Measurements from ENCODE around the gene USP51.
"Not testable (repeated sequence)": the region's sequence is repeated elsewhere in the genome, so short reads cannot be mapped to it uniquely, and the experiment has no call there.

The USP51 gene

GRCh38 chrX:55489314-55490009 is at the start of gene USP51:
Gene USP51 (minus strand): TSS chrX:55489848. CDS start chrX:55488939, 909 bp downstream.
- peak; percentile 31 for DNase-seq

DNA sequence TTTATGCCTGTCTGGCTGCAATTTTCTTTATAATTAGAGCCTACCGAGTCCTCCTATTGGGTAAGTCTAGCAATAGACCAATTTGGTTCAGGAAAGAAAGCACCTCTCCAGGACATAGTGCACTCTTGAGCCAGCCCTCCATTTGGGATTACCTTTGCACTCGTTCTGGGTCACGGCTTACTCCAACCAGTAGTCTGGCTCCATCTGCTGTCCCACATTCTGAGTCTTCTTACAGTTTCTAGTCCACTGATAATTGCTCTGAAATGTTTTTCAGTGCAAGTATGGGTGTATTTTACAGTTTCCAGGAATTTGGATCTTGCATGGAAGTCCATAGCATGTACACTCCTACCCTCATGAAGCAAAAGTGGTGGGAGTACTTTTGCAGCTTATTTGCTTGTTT is 34.8 kb upstream of the USP51 start:
- no peak for DNase-seq

DNA sequence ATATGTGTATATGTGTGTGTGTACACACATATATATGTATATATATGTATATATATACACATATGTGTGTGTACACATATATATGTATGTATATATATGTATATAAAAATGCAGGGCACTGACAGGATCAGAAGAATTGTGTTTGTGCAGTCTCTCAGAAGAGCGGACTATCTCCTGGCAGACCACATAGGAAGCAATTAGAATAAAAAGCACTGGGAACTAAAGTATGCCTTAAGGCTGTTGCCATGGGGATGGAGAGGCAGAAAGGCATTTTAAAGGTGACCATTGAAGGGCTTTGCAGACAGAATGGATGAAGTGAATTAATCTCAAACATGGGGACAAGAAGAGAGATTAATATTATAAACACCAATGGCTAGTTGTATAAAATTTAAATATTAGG is 33.7 kb upstream of the USP51 start:
- no peak for DNase-seq

DNA sequence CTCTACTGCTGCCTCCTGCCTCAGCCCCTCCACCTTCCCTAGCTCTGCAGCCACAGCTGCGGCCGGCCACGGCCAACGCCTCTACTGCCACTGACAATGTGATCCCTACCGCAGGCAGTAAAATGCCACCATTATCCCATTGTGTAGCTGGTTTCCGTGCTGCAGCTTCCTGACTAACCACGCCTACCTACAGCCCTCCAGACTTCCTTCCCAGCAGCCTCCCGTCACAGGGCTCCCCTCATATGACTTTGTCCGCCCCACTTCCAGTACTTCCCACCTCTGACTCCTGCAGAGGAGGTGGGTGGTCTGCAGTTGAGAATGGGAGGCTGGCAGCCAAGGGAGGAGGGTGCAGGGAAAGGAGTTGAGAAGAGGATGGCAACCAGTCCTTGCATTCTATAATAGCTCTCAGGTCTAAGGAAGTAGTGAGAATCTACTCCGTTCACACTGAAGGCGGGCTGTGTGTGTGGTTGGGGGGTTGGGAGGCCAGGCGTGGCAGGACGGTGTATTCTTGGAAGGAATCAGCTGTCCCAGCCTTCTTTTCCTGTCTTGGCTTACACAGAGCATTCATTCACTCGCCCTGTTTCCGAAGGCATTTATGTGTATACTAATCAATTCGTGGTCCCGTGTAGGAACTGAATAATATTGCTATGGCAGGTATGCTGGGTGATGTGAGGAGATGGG is 33.1 kb upstream of the USP51 start:
- DNase-seq, result no peak

GRCh38 chrX:55521687-55522086 is 32.0 kb upstream of the USP51 start:
- no peak for DNase-seq

- DNase-seq, result not testable (repeated sequence)
Observed at GRCh38 chrX:55516794-55517481, 27.3 kb upstream of the USP51 start.

DNA sequence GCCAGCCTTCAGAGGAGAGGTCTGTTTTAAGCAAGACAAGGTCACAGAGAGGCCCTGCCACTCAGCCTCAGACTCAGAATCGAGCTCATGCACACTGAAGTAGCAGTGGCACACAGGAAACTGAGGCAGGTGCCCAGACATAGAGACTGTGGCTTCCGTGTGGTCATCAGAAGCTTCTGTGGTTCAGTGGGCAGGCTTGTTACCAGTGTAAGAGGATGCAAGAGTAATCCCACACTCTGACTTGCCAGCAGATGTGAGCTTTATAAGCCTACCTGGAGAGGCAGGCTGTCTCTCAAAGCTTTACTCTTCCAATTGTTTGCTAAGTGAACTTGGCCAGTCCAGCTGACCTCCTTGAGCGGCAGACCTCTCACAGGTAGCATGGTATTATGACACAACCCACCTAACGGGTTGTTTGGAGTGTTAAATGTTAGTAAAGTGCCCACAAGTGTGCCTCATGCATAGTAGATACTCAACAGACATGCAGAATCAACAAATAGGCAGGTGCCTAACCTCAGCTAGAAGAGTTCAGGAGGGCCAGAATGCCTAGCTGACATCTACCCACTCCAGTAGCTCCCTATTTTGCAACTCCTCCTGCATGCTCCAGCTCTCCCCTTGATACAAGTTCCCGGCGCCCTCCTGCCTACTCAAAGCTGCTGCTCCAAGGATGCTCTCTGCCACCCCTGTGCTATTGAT is 23.5 kb upstream of the USP51 start:
- not testable (repeated sequence) for DNase-seq

DNA sequence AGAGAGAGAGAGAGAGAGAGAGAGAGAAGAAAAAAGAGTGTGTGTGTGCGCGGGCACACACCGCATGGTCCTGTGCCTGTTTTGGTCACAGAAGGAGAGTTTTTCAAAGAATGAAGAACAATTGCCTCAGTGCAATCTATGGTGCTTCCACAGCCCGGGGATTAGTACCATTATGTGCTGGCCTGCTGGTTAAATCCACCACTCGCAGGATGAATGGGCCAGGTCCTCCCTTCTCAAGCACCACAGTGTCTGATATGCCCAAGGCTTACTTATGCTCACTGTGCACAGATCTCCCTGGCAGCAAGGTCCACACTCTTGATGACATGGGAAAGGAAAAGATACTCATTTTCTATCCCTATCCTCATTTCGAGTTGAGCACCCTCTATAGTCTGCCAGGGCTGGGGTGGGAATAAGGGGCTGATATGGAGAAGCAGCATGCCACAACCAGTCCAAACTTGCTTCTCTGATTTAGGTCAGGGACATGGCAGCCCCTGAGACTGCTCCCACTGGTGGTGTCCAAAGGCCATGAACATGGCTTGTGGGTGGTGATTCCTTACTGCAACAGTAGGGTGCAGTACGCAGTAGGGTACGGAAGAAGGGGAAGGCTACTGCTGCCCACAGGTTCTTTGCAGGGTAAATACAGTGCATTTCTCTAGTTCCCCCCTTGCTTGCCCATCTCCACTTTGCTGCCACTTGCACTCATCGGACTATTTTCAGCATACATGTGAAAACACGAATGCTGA is 18.9 kb upstream of the USP51 start:
- DNase-seq, result not testable (repeated sequence)

GRCh38 chrX:55507699-55508098 is 18.1 kb upstream of the USP51 start:
- not testable (repeated sequence) for DNase-seq

DNA sequence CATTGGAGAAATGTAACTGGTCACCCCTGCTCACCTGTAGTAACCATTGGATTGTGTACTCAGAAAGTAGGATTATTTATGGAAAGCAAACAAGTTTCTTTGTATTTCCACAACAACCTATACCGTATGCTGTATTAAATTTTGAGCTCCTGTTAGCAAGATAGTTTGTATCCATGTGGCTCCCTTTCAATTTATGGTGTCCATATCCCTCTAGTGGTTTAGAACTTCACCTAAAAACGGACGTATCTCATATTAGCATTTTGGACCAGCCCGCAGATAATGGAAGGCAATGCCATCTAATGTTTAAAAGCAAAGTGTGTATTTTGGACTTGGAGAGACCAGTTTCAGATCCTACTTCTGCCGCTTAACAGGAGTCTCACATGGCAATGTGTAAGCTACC is 17.4 kb upstream of the USP51 start:
- not testable (repeated sequence) for DNase-seq

DNA sequence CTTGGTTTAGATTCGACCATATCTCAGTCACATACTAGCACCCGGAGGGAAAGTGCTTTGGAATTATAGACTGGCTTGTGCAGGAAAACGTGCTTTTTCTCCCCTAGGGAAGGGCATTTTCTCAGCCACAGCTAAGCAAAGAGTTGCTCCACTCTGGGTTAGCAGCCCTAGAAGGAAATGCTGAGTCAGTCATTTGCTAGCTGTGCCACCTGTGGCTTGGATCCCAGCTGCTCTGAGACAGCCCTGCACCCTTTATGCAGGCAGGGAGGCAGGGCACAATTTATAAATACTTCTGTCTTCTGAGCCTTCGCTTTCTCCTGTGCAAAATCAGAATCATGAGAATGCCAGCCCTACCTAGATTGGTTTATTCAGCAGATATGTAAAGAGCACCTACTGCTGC is 1.3 kb upstream of the USP51 start:
- no peak for DNase-seq

GRCh38 chrX:55490121-55490520 is 473 bp upstream of the USP51 start:
- DNase-seq, result no peak

GRCh38 chrX:55488593-55489313 is 895 bp downstream of the USP51 start:
- peak; percentile 60 for DNase-seq

GRCh38 chrX:55488006-55488592 is 1.5 kb downstream of the USP51 start:
- no peak for DNase-seq

DNA sequence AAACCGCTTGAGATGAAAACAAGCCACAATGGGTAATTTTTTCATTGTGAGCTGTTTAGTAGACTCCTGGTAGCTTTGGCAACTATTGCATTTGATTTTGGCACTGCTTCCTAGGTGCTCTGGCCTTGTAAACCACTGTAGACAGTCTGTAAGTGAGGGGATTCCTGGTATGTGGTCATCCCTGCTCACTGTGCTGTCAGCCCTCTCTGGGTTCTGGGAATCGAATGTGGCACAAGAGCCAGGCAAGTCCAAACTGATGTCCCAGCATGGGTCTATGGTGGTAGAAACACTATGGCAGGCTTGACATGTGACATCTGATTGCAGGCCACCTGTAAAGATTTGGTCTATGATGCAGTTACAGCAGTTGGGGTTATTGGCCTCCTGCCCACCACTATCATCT is 2.5 kb downstream of the USP51 start:
- DNase-seq, result no peak

DNA sequence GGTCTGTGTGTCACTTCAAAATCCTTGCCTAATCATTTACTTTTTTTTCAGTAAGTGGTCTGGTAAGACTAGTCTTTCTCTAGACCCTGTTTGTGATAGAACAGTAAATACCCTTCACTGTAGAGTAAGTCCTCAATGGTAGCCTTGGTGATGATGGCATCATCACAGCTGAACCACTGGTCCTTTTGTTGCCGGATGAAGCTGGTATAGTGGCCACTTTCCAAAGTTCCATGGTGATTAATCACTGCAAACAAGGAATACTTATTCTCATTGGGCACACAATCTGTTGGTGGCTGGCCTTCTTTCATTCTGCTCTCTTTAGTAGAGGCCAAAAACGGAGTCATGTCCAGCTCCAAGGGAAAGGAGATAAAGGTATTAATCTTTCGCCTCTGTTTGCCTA is 2.9 kb downstream of the USP51 start:
- no peak for DNase-seq

GRCh38 chrX:55484948-55485347 is 4.7 kb downstream of the USP51 start:
- no peak for DNase-seq

GRCh38 chrX:55480390-55481062 is 9.1 kb downstream of the USP51 start:
- no peak for DNase-seq

- DNase-seq, result not testable (repeated sequence)
Observed at GRCh38 chrX:55479956-55480355, 9.7 kb downstream of the USP51 start.

DNA sequence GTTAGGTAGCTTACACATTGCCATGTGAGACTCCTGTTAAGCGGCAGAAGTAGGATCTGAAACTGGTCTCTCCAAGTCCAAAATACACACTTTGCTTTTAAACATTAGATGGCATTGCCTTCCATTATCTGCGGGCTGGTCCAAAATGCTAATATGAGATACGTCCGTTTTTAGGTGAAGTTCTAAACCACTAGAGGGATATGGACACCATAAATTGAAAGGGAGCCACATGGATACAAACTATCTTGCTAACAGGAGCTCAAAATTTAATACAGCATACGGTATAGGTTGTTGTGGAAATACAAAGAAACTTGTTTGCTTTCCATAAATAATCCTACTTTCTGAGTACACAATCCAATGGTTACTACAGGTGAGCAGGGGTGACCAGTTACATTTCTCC is 23.9 kb downstream of the USP51 start:
- not testable (repeated sequence) for DNase-seq

- DNase-seq, result not testable (repeated sequence)
Observed at GRCh38 chrX:55465108-55465507, 24.5 kb downstream of the USP51 start.
